DND-41 (cell line): ENCODE results near the gene ZNF644.
"Not testable (repeated sequence)": the region's sequence is repeated elsewhere in the genome, so short reads cannot be mapped to it uniquely, and the experiment has no call there.

Experiments
- ATAC-seq: fragments of 200-7000 bp; cut with Tn5 transposase; 3 replicates; pipeline ENCODE4 v1.9.1; 2021; ENCODE audit warnings: low read depth; ENCODE audit not compliant: insufficient read depth
- DNase-seq: peaks from one replicate; pipeline ENCODE4 v3.0.0-alpha.2; 2020
- H2AFZ ChIP-seq: 2 replicates; pipeline ENCODE4 v1.6.0; 2012; ENCODE audit warnings: low read depth, low read length
- H3K27ac ChIP-seq: 2 replicates; pipeline ENCODE4 v1.5.1; 2012; ENCODE audit warnings: low read length, inconsistent platforms
- H3K27me3 ChIP-seq: fragments of 200-600 bp; sonication (generic); 2 replicates; pipeline ENCODE4 v1.6.0; 2012; ENCODE audit warnings: low read length, mild to moderate bottlenecking, inconsistent platforms; ENCODE audit not compliant: insufficient read depth, poor library complexity
- H3K36me3 ChIP-seq: 2 replicates; pipeline ENCODE4 v1.5.1; 2012; ENCODE audit warnings: low read length, inconsistent platforms; ENCODE audit not compliant: insufficient read depth
- H3K4me1 ChIP-seq: 2 replicates; pipeline ENCODE4 v1.5.1; 2012; ENCODE audit warnings: mild to moderate bottlenecking, low read length; ENCODE audit not compliant: insufficient read depth
- H3K4me2 ChIP-seq: 2 replicates; pipeline ENCODE4 v1.6.0; 2012; ENCODE audit warnings: mild to moderate bottlenecking, moderate library complexity, low read length, inconsistent platforms; ENCODE audit not compliant: insufficient read depth
- H3K4me3 ChIP-seq, 2 experiments: fragments of 200-600 bp in 1 of 2; shearing (Covaris generic) in 1 of 2; 2 replicates each; pipeline ENCODE4 v1.5.1; 2012 to 2016; ENCODE audit warnings: inconsistent platforms in 2 of 2, low read length in 2 of 2, mild to moderate bottlenecking in 2 of 2, low read depth in 1 of 2, moderate library complexity in 1 of 2
- H3K79me2 ChIP-seq: 2 replicates; pipeline ENCODE4 v1.6.0; 2012; ENCODE audit warnings: low read length, inconsistent platforms; ENCODE audit not compliant: insufficient read depth
- H3K9ac ChIP-seq: 2 replicates; pipeline ENCODE4 v1.6.0; 2012; ENCODE audit warnings: low read depth, mild to moderate bottlenecking, inconsistent platforms, low read length, moderate library complexity
- H3K9me3 ChIP-seq: 2 replicates; pipeline ENCODE4 v1.5.1; 2012; ENCODE audit warnings: low read length, moderate library complexity, mild to moderate bottlenecking, inconsistent platforms; ENCODE audit not compliant: insufficient read depth, severe bottlenecking
- H4K20me1 ChIP-seq: 2 replicates; pipeline ENCODE4 v1.6.0; 2012; ENCODE audit warnings: low read length; ENCODE audit not compliant: insufficient read depth
- CTCF ChIP-seq: IDR thresholded peaks from 2 replicates; pipeline ENCODE4 v1.5.1; 2012; ENCODE audit warnings: borderline replicate concordance, low read length, moderate library complexity, mild to moderate bottlenecking; ENCODE audit not compliant: poor library complexity, severe bottlenecking; ENCODE audit errors: extremely low read depth
- EZH2 ChIP-seq: IDR thresholded peaks from 3 replicates; pipeline ENCODE4 v1.6.1; 2012; ENCODE audit warnings: borderline replicate concordance, low read depth, mild to moderate bottlenecking, moderate library complexity, low read length, inconsistent platforms; ENCODE audit not compliant: severe bottlenecking

Gene ZNF644

GRCh38 chr1:91045284-91045683 lies 23.4 kb upstream of the ZNF644 start:
- TF ChIP-seq EZH2 = no peak
- no peak for TF ChIP-seq CTCF
- DNase-seq (no peak), ATAC-seq (no peak)
- no peaks in the 10 kb centered on the region for H3K79me2 ChIP-seq
- no peak overlapping the region for H3K27ac ChIP-seq
- no peak overlapping the region for H3K4me3 ChIP-seq
- no peak overlapping the region for H3K9ac ChIP-seq
- H3K4me2 ChIP-seq = no peak overlapping the region
- no peaks in the 10 kb centered on the region for H3K27me3 ChIP-seq
- no peaks in the 10 kb centered on the region for H3K36me3 ChIP-seq
- H3K4me1 ChIP-seq = no peaks in the 10 kb centered on the region
- H2AFZ ChIP-seq = no peak overlapping the region
- H3K9me3 ChIP-seq = no peaks in the 10 kb centered on the region
- no peaks in the 10 kb centered on the region for H4K20me1 ChIP-seq

- H4K20me1 ChIP-seq, H3K4me2 ChIP-seq, H3K9ac ChIP-seq, H3K4me3 ChIP-seq, DNase-seq, H3K36me3 ChIP-seq, H3K27me3 ChIP-seq, H3K4me1 ChIP-seq, H3K27ac ChIP-seq, H2AFZ ChIP-seq, H3K9me3 ChIP-seq, H3K79me2 ChIP-seq, ATAC-seq: not testable (repeated sequence)
These were observed 22.9 kb upstream of the ZNF644 start for GRCh38 chr1:91044776-91045175.

GRCh38 chr1:91042372-91042771 lies 20.5 kb upstream of the ZNF644 start:
- H4K20me1 ChIP-seq, H3K36me3 ChIP-seq: not testable (repeated sequence)

GRCh38 chr1:91038582-91038981 lies 16.7 kb upstream of the ZNF644 start:
- DNase-seq (no peak), ATAC-seq (no peak)
- H3K27ac ChIP-seq = no peak overlapping the region
- no peaks in the 10 kb centered on the region for H3K79me2 ChIP-seq
- H4K20me1 ChIP-seq = no peaks in the 10 kb centered on the region
- H3K9ac ChIP-seq = no peak overlapping the region
- TF ChIP-seq EZH2 = no peak
- TF ChIP-seq CTCF = no peak
- H3K27me3 ChIP-seq = no peaks in the 10 kb centered on the region
- no peak overlapping the region for H3K4me2 ChIP-seq
- H3K4me1 ChIP-seq = no peaks in the 10 kb centered on the region
- H3K9me3 ChIP-seq = no peaks in the 10 kb centered on the region
- H3K36me3 ChIP-seq = no peaks in the 10 kb centered on the region
- H3K4me3 ChIP-seq = no peak overlapping the region
- no peak overlapping the region for H2AFZ ChIP-seq

More at GRCh38 chr1:91042372-91042771, 20.5 kb upstream of the ZNF644 start:
- DNase-seq, H3K9ac ChIP-seq, H3K4me2 ChIP-seq, H3K27ac ChIP-seq, ATAC-seq, H3K79me2 ChIP-seq, H3K9me3 ChIP-seq, H3K27me3 ChIP-seq, H2AFZ ChIP-seq, H3K4me3 ChIP-seq, H3K4me1 ChIP-seq: not testable (repeated sequence)
